Testis (tissue), 3 donors: ENCODE measurements around the gene ADAMTS5. TPM values are rescaled to one million over a fixed set of nuclear protein-coding genes. Genes with fewer than 3 reads are reported as not detected.

Experiments used
- DNase-seq: peaks from one replicate; pipeline ENCODE4 v3.0.0-alpha.2; 2019
- H3K27ac ChIP-seq, 2 donors: fragments of 200-600 bp; sonication (generic); one replicate each; pipeline ENCODE4 v1.5.1; 2019
- H3K27me3 ChIP-seq: fragments of 200-600 bp; sonication (generic); one replicate; pipeline ENCODE4 v1.5.1; 2019
- H3K36me3 ChIP-seq: fragments of 200-600 bp; sonication (generic); one replicate; pipeline ENCODE4 v1.5.1; 2017; ENCODE audit warnings: low read depth; ENCODE audit errors: missing control alignments
- H3K4me1 ChIP-seq: fragments of 200-600 bp; sonication (generic); one replicate; pipeline ENCODE4 v1.5.1; 2019
- H3K4me3 ChIP-seq, 2 donors: fragments of 200-600 bp; sonication (generic); one replicate each; pipeline ENCODE4 v1.5.1; 2017 to 2019
- H3K9me3 ChIP-seq: fragments of 200-600 bp; sonication (generic); one replicate; pipeline ENCODE4 v1.5.1; 2017
- CTCF ChIP-seq, 3 experiments: fragments of 450-650 bp in 2 of 3; fragments of 200-600 bp in 1 of 3; sonication (generic) in 1 of 3; IDR thresholded peaks; one replicate each; pipeline ENCODE4 v1.5.1; 2016 to 2019; ENCODE audit warnings: antibody characterized with exemption in 3 of 3, mild to moderate bottlenecking in 2 of 3, moderate library complexity in 1 of 3
- POLR2A ChIP-seq: fragments of 450-650 bp; IDR thresholded peaks from one replicate; pipeline ENCODE4 v1.6.1; 2017; ENCODE audit warnings: antibody characterized with exemption, mild to moderate bottlenecking, moderate library complexity
- WGBS, 2 donors: methylation state at CpG; one replicate each; pipeline ENCODE4 v1.1.5; 2018; 5-methylcytosine and 5-hydroxymethylcytosine counted together
- intact Hi-C: fragments of 100-400 bp; cut with DNase I; formaldehyde crosslinking; loops from one replicate; pipeline ENCODE4 v1.15.1; 2023; ENCODE audit warnings: low total_unique reads
- polyA plus RNA-seq: library from polyadenylated mRNA; stranded (reverse); fragments of 350-450 nt; fragmentation: Illumina TruSeq; extraction: RNeasy Lipid Tissue Mini Kit (QIAGEN cat#74804); gene quantifications from one replicate; pipeline ENCODE4 v1.2.3, GENCODE V29; 2014; ENCODE audit warnings: low read depth, low replicate concordance; ENCODE audit not compliant: insufficient read depth
- total RNA-seq, 2 donors: library from RNA; depleted of rRNA; stranded (reverse); fragments of >200 nt; gene quantifications; one replicate each; pipeline ENCODE4 v1.2.3, GENCODE V29; 2016

ADAMTS5 gene
- total and polyA plus RNA-seq, 3 donors from 2014 or later: 1.9 to 3.7 (median 2.6) TPM

- DNase-seq: no peak
- intact Hi-C loops: no loop called here
- no peaks in the 10 kb centered on the region for H3K27me3 ChIP-seq
- peaks cover 6% of the 10 kb centered on the region for H3K4me1 ChIP-seq
- TF ChIP-seq POLR2A (no peak), CTCF (IDR thresholded peaks at IDR 0.05) (no peak)
- no peaks in the 10 kb centered on the region for H3K9me3 ChIP-seq
- no peaks in the 10 kb centered on the region for H3K36me3 ChIP-seq
- no peak overlapping the region for H3K4me3 ChIP-seq
- H3K27ac ChIP-seq: no peak overlapping the region
These were observed 78.6 kb downstream of the ADAMTS5 start for GRCh38 chr21:26888256-26888655.

GRCh38 chr21:26887251-26887650 is 79.6 kb downstream of the ADAMTS5 start:
- intact Hi-C loops: no loop called here
- no peak overlapping the region for H3K4me3 ChIP-seq
- no peak for DNase-seq
- peaks cover 6% of the 10 kb centered on the region for H3K4me1 ChIP-seq
- no peaks in the 10 kb centered on the region for H3K9me3 ChIP-seq
- no peaks in the 10 kb centered on the region for H3K27me3 ChIP-seq
- H3K27ac ChIP-seq: no peak overlapping the region
- H3K36me3 ChIP-seq: no peaks in the 10 kb centered on the region
- 32 to 54% methylated on average over 3 of the region's 3 CpGs for WGBS, 2 donors
- TF ChIP-seq POLR2A (no peak), CTCF (IDR thresholded peaks at IDR 0.05) (no peak)

GRCh38 chr21:26884436-26884835 is 82.5 kb downstream of the ADAMTS5 start:
- intact Hi-C loops: no loop called here

GRCh38 chr21:26883768-26884167 is 83.1 kb downstream of the ADAMTS5 start:
- H3K9me3 ChIP-seq: no peaks in the 10 kb centered on the region
- 56 to 63% methylated on average over 2 of the region's 2 CpGs for WGBS, 2 donors
- TF ChIP-seq POLR2A (no peak), CTCF (IDR thresholded peaks at IDR 0.05) (no peak)
- intact Hi-C loops: no loop called here
- H3K4me3 ChIP-seq: no peak overlapping the region
- peaks cover 6% of the 10 kb centered on the region for H3K4me1 ChIP-seq
- no peaks in the 10 kb centered on the region for H3K27me3 ChIP-seq
- no peak for DNase-seq
- H3K36me3 ChIP-seq: no peaks in the 10 kb centered on the region
- H3K27ac ChIP-seq: no peak overlapping the region

More at GRCh38 chr21:26884436-26884835, 82.5 kb downstream of the ADAMTS5 start:
- Histone ChIP-seq H3K9me3 (no peaks in the 10 kb centered on the region), H3K27me3 (no peaks in the 10 kb centered on the region), H3K4me3 (no peak overlapping the region), H3K4me1 (peaks cover 6% of the 10 kb centered on the region), H3K27ac (no peak overlapping the region), H3K36me3 (no peaks in the 10 kb centered on the region)
- whole genome bisulfite sequencing, 2 donors: 88 to 95% methylated on average over 2 of the region's 2 CpGs
- no peak for TF ChIP-seq POLR2A
- no peak for DNase-seq

GRCh38 chr21:26881504-26882228 is 85.2 kb downstream of the ADAMTS5 start:
- Histone ChIP-seq H3K4me1 (no peaks in the 10 kb centered on the region), H3K27ac (no peak overlapping the region), H3K4me3 (no peak overlapping the region), H3K27me3 (no peaks in the 10 kb centered on the region), H3K9me3 (no peaks in the 10 kb centered on the region), H3K36me3 (no peaks in the 10 kb centered on the region)
- TF ChIP-seq CTCF (IDR thresholded peaks at IDR 0.05) (peak in 2 of 3 experiments; percentile 10 to 34), POLR2A (no peak)
- 44 to 52% methylated on average over 4 of the region's 4 CpGs for WGBS, 2 donors
- no peak for DNase-seq
- intact Hi-C loops: no loop called here
